Placental epithelial cell (primary cell): ENCODE results near the gene DAPK1. TPM values are rescaled to one million over a fixed set of nuclear protein-coding genes. Genes with fewer than 3 reads are reported as not detected.
A peak's percentile ranks its signal among the peaks of the same experiment; 100 is the strongest.

Experiments
- small RNA-seq: library from RNA; depleted of rRNA; stranded (forward); fragments of <200 nt; gene quantifications from one replicate; pipeline ENCODE3, GENCODE V24; 2012
- total RNA-seq: library from RNA; depleted of rRNA; stranded (reverse); fragments of >200 nt; gene quantifications from 2 replicates; pipeline ENCODE4 v1.2.3, GENCODE V29; 2012

DAPK1 gene
- 428 and 508 TPM in 2 replicates for total RNA-seq

GRCh38 chr9:87497604-87498045 is at the start of gene DAPK1:
TSS of gene DAPK1 (plus strand) at chr9:87497867. CDS start at chr9:87499078, 1,211 bp downstream.

GRCh38 chr9:87725900-87726709 is 228.4 kb downstream of the DAPK1 start, which contains the start of gene CTSL:
TSS of gene CTSL (plus strand) at chr9:87726119. CDS start at chr9:87727604, 1,485 bp downstream.

Small RNA genes lying within 50 kb of the gene (small RNA-seq; reads per million reads assigned to genes)
- gene AL161787.1 = 0.46 reads per million, percentile 24 among the genes with 10 or more reads in this experiment

Other genes starting within 250 kb of the DAPK1 start
- 54.3 and 57.3 TPM in 2 replicates for gene CTSL, start 228.3 kb downstream of the DAPK1 start, total RNA-seq